ENCODE measurements around the gene TMBIM4.

- TF ChIP-seq CTCF (conservative IDR thresholded peaks at IDR 0.05; ENCODE audit: low read length) (no peak), EZH2phosphoT487 (IDR thresholded peaks at IDR 0.05; ENCODE audit: borderline replicate concordance, low read depth, low read length) (no peak)
These were observed 83.8 kb downstream of the TMBIM4 start for GRCh38 chr12:66085998-66086397.
